GM12801 (cell line): ENCODE measurements around the gene CXCL12.

Source experiments
- TF ChIP-seq, protein P1 (sequence below): IDR thresholded peaks from one replicate; pipeline ENCODE4 v1.5.1; 2011; ENCODE audit warnings: control low read depth; ENCODE audit not compliant: insufficient read length; ENCODE audit errors: extremely low read depth

CXCL12 gene

DNA sequence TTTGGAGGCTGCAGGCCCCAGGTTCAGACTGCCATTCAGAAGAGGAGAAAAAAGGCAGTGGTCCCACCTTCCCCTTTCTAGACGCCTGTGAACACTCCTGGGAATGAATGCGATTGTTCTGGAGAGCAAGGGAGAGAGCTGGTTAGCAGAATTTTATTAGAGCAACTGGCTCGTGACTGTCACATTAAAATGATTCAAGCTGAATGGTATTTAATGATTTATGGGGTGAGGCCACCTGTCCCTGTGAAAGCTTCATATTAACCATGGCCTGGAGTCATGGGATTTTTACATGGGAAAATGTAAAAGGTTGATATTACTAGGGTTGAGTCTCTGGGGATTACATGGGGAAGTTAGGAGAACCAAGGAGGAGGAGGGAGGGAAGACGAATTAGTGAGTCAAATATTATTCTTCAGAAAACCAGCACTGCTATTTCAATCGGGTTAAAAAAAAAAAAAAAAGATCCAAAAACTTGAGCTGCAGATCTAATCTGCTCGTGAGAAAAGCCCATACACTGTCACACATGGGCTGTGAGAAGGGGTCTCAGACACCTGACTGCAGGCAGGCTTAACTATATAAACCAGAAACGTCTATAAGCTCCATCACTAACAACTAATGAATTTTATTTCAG, 8.3 kb downstream of the CXCL12 start:
- TF ChIP-seq, protein P1, sequence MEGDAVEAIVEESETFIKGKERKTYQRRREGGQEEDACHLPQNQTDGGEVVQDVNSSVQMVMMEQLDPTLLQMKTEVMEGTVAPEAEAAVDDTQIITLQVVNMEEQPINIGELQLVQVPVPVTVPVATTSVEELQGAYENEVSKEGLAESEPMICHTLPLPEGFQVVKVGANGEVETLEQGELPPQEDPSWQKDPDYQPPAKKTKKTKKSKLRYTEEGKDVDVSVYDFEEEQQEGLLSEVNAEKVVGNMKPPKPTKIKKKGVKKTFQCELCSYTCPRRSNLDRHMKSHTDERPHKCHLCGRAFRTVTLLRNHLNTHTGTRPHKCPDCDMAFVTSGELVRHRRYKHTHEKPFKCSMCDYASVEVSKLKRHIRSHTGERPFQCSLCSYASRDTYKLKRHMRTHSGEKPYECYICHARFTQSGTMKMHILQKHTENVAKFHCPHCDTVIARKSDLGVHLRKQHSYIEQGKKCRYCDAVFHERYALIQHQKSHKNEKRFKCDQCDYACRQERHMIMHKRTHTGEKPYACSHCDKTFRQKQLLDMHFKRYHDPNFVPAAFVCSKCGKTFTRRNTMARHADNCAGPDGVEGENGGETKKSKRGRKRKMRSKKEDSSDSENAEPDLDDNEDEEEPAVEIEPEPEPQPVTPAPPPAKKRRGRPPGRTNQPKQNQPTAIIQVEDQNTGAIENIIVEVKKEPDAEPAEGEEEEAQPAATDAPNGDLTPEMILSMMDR: no peak

DNA sequence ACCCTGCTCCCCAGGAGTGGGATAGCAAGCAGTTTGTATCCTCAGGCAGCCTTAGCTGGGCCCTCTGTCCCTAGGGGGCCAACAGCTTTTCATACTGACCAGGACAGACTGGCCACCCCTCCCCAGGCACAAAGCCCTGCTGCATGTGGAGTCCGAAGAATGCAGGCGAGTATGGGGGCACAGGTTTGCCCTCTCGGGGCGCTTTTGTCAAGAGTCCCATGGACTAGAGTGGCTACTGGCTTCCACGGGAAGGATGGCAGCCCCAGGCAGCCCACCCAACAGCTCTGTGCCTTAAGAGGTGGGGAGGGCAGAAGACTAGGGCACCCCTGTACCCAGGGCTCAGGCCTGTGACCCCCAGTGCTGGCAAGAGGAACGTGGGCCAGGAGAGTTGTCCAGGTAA, 10.7 kb downstream of the CXCL12 start:
- TF ChIP-seq, protein P1: no peak

DNA sequence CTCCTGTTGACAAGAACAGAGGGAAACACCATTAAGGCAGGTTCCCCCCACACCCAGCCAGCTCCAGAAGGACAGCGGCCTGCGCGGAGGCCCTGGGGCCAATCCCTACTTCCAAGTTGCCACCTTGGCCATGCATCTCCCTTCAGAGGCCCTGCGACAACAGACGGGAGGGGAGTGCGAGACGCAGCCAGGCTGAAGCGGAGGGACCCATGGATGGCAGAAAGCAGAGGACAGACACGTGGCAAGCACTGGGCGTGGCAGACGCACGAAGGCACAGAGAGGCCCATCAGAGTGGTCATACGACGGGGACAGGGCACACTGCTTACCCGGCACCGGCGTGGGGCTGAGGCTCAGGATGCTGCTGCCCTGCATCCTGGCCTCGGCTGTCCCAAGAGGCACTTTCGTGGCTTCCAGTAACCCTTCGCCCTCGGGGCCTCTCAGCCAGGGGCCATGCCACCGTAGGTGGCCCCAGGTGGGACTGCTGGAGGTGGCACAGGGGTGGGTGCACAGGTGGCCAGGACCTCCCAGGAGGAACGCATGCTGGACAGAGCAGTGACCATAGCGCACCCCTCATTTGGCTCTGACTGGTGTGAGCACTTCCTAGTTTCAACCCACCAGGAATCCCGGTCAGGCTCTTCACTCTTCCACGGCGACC, 11.4 kb downstream of the CXCL12 start:
- TF ChIP-seq, protein P1: no peak

DNA sequence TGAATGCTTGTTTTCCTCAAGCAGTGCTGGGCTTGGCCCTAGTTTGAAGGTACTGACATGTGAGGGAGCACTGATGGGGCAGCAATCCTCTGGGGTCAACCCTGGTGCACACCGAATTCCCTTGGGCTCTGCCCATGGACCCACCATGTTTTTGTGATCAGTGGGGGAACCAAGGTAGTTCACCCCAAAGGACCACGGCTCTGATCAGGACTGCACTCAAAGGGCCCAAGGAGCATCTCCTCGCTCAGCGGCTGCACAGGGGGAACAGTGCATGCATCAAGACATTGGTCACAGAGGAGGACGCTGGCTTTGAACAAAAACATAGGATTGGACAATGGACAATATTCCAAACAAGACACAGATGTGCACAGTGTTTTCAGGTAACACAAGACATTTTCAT, 12.7 kb downstream of the CXCL12 start:
- TF ChIP-seq, protein P1: no peak

DNA sequence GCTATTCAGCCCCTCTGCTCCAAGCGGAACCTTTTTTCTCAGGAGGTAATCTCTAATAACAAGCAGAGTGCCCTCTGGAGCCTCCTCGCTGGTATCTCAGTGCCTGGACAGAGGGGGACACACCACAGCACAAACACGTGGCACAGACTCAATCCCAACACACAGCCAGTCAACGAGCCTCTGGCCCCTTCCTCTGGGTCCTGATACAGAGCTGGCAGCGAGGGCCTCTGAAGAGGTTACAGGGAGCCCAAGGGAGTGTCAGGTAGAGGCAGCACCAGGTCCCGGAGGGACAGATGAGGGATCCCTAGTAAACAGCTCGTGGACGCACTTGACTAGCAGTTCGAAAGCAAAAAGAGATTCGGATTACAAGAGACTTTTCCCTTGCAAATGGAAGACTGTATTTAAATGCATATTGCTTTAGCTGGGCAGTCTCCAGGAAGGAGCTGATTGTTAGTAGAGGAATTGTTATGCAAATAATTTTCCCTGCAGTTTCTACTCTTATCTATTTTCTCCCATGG, 14.1 kb downstream of the CXCL12 start:
- TF ChIP-seq, protein P1: no peak

DNA sequence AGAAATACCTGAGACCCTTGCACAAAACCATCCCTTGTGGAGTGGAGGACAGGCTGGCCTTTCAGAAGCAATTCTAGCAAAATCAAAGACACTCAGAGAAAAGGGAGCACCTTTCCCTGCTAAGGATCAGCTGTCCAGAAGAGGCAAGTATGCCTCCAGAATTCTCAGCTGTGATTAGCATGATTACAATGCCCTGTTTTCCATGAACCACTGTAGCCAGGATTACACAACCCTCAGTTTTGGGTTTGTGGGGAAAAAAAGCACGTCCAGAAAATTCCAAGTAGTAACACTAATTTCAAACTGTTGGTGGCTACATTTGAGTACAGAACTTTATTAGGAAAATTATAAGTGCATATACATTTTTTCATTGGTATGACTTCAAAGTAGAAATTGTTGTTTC, 15.0 kb downstream of the CXCL12 start:
- TF ChIP-seq, protein P1: no peak

DNA sequence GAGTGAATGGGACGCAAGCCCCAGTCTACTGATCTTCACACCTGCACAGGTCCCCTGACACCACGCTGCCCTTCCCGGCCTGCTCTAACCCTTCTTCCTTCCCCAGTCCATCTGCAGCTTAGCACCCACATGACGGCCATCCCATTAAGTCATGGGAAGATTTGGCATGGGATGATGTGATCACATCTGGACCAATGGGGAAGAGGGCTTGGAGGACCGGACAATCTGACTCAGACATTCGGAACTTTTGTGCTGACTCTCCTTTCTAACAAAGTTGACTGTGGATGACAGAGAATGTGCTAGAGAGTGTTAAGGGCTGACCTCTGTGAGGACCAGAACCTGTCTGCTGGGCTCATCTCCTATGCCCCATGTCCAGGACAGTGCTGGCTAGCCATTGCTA, 15.6 kb downstream of the CXCL12 start:
- TF ChIP-seq, protein P1: no peak
